ENCODE measurements around the gene SART3.
A peak's percentile ranks its signal among the peaks of the same experiment; 100 is the strongest.
"Not testable (repeated sequence)": the region's sequence is repeated elsewhere in the genome, so short reads cannot be mapped to it uniquely, and the experiment has no call there.

Gene SART3

DNA sequence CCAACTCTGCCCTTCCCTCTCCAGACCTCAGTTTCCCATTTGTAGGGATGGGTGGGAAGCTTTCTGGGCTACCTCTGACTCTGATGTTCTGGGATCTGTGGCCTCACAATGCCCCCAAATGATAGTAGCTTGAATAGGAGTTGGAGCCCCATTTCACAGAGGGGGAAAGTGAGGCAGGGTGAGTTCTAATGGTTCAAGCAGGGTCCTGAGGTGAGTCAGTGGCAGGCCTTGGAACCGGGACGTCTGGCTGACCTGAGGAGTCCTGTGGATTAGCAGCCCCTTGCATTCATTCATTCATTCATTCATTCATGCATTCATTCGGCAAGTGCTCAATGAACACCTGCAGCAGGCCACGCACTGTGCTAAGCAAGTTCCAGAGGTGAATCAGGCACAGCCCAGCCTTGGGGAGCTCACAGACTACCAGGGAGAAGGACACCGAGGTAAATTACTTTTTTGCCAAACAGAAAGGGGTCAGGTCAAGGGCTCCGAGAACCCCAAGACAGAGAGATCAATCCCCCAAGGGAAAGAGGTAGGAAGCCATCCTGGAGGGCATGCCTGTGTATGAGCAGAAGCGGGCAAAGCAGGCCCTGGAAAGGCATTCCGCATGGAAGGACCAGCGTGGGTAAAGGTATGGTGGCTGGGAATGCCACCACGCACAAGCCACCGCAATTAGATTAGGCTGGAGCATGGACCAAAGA lies 37.7 kb upstream of the SART3 start:
- DNase-seq = no peak

DNA sequence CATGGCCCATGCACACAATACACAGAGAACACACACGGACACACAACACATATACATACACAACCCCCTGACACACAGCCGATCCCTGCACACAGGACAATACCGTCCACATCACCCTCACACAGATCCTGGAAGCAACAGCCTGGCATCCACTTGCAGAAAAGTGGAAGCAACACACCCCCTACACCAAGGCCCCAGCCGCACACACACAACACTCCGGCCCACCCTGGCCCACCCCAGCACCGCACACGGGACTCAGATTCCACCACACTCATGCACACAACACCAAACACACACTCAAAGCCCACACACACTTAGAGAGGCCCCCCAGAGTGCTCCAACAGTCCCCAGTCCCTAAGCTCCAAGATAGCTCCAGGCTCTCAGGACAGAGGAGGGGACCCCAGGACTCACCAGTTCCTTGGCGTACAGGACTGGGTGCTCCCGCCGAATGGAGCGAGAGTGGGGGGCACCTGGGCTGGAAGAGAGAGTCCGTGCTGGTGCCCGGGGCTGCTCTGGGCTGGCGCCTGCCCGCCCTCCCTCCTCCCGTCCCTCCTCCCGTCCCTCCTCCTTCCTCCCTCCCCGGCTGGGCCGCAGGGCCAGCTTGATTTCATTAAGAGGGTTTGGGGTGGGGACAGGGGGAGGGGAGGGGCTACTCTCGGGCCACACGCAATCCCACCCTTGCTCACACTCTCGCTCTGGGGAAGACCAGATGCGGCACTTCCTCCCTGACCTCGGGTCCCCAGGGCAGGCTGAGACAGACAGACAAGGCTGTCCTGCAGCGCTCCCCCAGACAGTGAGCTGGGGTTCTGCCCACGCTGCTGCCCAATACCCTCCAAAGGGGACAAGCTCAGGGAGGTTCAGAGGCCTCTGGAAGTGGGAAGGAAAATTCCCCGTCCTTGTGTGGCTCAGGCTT lies 36.8 kb upstream of the SART3 start, which contains the start of gene TMEM119:
TSS of gene TMEM119 (minus strand) at position 526 of the 913 bp plus-strand sequence. CDS start 5,701 bp downstream, outside the sequence.
- DNase-seq = peak in 12 of 56 donors; percentile 9 to 38 (median 16)

DNA sequence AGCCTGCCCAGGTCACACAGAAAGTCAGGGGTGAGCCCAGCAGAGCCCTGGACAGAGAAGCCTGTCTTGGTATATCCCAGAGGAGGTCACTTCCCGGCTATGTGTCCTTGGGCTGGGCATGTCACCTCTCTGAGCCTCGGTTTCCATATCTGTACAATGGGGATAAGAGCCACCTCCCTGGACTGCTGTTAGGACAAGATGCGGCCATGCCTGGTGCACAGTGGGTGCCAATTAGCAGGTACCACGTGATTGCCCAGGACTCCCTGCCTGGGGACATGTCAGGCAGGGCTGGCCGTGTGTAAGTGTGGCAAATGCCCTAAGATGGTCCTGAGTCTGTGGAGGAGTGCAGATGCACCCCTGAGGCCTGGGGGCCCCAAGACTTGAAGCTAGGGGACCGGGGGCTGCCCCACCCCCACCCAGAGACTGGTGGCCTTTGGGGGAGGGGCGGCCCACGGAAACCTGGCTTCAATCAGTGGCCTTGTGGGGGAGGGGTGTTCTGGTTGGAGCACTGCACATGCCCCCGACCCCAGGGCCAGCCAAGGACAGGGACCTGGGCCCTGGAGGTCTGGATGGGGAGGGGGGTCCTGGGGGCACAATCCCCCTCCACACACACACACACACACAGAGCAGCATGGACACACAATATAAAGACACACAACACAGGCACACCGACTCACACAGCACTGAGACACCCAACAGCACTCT lies 36.0 kb upstream of the SART3 start:
- DNase-seq = no peak

DNA sequence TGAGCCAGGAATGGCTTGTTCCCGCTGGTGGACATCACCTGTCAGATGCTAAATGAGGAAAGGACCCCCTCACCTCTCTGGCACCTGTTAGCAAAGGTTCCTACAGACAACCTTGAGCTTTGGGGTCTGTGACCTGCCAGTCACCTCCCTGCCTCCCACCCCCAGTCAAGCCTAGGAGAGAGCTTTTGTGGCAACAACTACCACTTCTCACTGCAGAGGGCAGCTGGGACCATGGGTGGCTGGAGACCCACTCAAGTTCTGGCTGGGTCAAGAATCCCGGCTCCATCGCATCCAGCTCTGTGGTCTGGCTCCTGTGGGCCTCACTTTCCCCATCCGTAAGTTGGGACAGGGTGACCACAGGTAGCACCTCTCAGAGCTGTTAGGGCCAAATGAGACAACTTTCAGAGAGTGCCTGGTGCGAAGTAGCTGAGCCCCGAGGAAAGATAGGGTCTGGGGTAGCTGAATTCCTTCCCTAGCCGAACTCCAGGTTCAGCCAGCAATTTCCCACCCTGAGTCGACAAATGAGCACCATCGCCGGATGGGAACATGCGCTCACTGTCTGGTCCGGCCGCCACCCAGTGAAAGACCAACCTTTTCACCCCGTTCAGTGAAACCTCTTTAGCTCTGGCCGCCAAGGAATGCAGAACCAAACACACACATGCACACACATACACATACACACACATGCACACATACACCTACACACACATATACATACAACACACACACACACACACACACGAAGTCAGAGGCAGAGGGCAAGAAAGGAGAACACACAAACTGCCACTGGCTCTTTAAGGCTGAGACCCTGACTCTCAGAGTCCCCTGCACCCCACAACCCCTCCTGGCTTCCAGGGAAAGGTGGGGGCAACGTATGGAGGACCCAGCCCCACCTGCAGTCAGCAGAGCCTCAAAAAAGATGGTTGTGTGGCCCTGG lies 35.0 kb upstream of the SART3 start:
- no peak for DNase-seq

DNA sequence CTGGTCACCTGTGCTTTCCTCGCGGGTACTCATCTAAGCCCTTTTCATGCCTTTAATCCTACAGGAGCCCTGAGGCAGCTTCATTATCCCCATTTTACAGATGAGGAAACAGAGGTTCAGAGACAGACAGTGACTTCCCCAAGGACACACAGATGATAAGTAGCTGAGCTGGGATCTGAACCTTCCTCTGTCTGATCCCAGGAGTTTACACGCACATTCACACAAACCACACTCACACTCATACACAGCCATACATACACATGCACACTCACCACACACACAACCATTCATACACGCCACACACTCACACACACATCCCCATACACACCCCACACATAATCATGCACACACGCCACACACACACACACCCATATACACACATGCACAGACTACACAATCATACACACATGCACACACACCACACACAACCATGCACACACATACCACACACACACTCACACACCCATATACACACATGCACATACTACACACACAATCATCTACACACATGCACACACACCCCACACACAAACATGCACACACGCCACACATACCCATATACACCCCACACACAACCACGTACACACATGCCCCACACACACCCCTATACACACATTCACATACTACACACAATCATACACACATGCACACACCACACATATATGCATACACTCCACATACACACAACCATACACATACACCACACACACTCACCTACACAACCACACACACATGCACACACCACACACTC lies 34.2 kb upstream of the SART3 start:
- DNase-seq = no peak

DNA sequence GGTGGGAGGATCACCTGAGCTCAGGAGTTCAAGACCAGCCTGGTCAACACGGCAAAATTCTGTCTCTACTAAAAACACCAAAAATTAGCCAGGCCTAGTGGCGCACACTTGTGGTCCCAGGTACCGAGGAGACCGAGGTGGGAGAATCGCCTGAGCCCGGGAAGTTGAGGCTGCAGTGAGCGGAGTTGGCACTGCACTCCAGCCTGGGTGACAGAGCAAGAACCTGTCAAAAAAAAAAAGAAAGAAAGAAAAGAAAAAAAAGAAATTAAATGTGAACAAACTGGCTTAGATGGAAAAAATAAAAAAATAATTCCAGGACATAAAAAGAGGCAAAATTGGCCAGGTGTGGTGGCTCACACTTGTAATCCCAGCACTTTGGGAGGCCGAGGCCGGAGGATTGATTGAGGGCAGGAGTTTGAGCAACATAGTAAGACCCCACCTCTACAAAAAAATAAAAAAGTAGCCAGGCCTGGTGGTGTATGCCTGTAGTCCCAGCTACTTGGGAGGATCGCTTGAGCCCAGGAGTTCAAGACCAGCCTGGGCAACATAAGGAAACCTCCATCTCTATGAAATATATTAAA lies 33.4 kb upstream of the SART3 start:
- DNase-seq = no peak

DNA sequence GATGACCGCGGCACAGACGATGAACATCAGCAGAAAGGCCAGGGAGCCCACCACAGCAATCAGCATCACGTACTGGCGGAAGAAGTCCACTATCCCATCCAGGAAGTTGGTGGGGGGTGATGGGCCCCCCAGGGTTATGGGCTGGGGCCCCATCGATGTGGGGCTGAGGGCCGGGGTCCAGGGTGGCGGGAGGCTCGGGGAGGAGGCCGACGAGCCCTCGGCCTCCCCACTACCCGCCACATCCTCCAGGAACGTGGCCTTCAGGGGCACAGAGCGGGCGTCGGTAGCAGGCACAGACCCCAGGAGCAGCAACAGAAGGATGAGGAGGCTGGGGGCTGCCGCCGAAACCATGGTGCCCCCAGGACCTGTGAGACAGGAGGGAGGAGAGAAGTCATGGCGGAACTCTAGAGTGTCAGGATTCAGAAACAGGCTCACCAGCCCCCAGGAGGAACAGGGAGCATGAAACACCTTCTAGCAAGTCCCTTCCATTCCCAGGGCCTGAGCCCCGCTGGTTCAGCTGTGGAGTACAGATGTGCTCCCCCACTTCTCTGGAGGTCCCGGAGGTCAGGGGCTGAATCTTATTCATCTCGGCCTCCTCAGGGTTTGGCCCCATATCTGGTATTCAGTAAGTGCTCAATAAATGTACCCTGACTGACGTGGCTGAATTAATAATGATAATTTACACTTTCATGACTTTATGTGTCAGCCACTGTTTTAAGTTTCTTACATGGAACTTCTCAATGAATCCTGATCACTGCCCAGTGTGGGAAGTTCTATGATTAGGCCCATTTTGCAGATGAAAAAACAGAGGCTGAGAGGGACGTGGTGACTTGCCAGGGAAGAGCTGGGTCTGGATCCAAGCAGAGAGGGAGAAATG lies 31.3 kb upstream of the SART3 start:
- DNase-seq = no peak

DNA sequence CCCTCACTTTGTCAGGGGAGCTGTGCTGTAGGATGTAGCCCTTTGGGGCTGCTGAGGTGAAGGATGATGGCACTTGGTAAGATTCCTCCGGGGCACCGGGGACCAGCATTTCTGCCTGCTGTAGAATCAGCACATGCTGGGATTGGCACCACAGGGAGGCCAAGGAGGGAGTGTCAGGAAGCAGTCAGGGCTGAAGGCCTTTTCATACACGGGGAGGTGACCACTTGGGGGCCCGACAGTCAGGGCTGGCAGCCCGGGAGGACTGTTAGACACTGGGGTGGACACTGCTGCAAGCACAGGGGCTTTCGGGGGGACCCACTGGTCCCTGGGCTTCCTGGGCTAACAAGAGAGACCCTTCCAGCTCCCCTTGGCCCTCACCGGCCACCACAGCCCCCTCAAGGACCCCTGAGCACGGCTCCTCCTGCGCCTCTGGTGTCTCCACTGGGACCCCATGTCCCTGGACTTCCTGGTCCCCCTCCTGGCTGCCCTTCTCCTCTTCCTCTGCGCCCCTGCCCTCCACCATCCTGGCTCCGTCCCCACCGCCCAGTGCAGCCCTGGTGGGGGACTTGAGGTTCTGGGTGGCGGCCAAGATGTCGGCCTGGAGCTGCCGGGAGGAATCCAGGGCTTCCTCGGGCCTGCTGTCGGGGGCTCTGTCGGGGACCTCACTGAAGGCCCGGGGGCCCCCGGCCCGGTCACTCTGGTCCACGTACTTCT lies 30.5 kb upstream of the SART3 start:
- DNase-seq = no peak

DNA sequence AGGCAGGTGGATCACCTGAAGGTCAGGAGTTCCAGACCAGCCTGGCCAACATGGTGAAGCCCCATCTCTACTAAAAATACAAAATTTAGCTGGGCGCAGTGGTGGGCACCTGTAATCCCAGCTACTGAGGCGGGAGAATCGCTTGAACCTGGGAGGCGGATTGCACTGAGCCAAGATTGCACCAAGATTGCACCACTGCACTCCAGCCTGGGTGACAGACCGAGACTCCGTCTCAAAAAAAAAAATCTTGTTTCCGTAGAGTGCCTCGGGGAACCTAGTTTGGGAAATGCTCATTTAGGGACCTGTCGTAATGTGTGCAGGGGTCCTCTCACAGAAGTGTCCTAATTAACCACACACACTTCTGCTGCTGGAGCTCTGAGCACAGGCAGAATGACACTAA lies 29.5 kb upstream of the SART3 start:
- not testable (repeated sequence) for DNase-seq

DNA sequence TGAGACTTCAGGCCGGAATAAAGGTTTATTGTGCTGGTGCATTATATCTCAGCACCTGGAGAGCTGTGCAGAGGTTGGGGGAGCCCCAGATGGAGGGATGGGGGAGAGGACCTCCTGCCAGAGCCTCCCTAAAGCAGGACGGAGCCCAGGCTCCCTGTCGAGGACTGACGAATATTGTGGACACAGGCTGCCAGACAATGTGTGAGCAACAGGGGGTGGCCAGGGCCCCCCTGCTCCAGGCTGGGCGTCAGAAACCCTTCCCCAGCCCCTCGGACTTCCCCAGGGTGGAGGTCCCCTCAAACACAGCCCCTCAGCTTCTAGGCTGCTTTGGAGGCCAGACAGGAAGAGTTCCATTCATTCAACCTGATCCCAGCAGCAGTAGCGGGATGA lies 28.9 kb upstream of the SART3 start:
- DNase-seq = no peak

DNA sequence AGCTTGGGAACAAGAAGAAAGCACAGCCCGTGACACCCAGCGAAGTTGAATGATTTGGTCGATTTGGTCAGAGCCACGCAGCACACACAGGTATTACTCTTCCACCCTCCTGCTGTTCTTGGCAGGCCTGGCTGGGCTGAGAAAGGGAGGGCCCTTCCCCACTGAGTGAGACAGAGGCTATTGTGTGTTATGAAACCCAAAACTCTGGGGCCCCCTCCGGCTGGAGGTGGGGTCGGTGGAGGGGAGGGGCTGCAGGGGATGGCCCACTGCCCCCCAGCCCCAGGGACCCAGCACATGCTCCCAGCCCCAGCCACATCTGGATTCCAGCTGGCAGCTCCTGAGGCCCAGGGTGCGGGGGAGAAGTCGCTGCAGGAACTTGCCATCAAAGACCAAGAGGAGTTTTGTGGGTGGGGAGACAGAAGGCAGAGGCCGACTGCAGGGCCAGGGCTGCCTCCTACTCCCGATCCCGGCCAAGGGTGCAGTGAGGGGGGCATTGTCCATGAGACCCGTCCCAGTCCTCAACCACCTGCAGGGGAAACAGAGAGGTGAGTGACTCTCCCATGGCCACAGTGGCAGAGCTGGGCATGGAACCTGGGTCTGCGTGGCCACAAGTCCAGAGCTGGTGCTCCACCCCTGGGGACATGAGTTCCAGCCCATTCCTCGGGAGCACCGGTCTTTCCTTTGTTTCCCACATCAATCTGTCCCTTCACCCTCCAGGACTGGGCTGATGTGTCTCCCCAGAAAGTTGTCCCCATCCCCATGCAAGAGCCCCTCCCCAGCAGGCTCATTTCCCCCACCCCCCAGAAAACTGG lies 28.3 kb upstream of the SART3 start:
- no peak for DNase-seq

DNA sequence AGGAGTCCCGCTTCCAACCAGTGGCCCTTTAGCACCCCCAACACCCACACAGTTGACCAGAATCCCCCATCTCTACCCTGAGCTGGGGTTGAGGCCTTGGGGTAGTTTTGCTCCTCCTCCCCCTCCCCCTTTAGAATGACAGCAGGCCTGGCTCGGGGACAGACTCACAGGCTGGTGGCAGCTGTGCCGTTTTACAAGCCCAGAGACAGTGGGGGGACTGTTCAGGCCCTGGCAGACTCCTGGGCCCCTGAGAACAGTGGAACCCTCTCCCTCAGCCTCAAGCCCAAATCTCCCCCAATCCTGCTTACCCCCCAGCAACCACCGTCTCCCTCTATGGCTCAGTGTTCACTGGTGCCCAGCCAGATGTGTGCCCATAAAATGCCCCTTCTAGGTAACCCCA lies 26.9 kb upstream of the SART3 start:
- peak in 44 of 56 donors; percentile 10 to 78 (median 48) for DNase-seq

DNA sequence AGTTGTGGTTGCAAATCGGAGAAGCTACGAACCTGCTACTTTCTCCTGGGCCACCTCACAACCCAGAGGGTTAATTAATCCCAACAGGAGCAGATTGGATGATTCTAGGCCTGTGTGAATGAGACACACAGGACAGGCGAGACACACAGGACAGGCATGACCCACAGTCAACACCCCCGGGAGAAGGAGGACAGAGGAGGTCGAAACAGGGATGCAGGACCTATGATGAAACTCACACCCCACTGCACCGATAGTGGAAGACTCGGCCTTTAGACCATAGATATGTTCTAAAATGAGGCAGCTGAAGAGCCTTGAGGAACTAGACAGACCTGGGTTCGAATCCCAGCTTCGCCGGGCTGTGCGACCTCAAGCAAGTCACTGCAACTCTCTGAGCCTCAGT lies 25.3 kb upstream of the SART3 start:
- DNase-seq = no peak

DNA sequence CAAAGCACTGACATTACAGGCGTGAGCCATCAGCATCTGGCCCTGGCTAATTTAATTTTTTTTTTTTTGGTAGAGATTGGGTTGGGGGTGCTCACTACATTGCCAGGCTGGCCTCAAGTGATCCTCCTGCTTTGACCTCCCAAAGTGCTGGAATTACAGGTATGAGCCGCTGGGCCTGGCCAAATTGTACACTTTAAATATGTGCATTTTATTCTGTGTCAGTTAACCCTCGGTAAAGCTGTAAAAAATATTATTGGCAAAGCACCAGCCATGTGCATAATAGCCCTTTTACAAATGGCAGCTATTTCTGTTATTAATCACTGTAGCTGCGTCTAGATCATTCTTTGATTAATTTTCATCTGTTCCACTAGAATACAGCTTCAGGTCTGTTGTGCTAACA lies 24.9 kb upstream of the SART3 start:
- DNase-seq = no peak

DNA sequence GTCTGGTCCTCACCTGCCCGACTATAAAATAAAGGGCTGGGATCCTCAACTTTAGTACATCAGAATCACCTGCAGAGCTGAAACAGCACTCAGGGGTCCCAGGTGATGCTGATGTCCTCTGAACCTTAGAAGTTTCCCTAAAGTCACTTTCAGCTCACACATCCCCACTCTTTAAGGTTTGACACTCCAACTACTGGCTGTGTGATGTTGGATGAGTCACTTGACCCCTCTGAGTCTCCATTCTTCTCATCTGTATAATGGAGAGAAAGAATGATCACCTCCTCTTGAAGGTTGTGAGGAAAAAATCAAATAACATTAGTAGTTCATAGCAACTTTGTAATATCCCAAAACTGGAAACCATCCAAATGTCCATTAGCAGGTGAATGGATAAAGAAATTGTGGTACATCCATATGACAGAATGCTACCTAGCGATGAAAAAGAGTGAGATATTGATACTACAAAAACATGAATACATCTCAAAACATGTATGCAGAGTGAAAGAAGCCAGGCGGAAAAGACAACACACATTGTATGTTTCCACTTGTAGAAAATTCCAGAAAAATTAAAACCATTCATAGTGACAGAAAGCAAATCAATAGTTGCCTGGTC lies 23.6 kb upstream of the SART3 start:
- DNase-seq = no peak

DNA sequence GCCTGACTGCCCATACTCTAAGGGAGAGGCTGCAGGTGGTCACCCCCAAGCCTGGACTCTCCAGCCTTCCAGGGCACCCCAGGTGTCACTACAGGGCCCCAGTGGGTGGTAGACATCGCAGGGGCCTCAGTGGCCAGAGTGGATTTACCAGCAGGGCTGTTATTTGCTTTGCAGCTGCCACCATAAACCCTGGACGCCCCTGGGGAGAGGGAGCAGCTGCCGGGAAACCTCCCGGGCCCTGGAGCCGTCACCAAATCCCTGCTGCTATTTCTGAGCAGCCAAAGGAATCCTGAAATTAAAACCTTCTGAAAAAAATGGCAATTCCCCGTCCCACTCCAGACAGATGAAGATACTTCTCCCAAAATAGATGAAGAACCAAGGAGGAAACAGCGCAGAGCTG lies 23.0 kb upstream of the SART3 start:
- no peak for DNase-seq

All from amygdala (tissue), 56 donors.